Urinary bladder (tissue), 4 donors: ENCODE measurements around the gene CSMD2. TPM values are rescaled to one million over a fixed set of nuclear protein-coding genes. Genes with fewer than 3 reads are reported as not detected.

Experiments used
- DNase-seq: peaks from one replicate; pipeline ENCODE4 v3.0.0-alpha.2; 2015; ENCODE audit errors: extremely low spot score
- H3K27ac ChIP-seq: one replicate; pipeline ENCODE4 v1.5.1; 2013; ENCODE audit warnings: low read depth, mild to moderate bottlenecking, moderate library complexity
- H3K36me3 ChIP-seq: one replicate; pipeline ENCODE4 v1.6.1; 2013; ENCODE audit warnings: mild to moderate bottlenecking, moderate library complexity; ENCODE audit not compliant: insufficient read depth
- H3K4me1 ChIP-seq: one replicate; pipeline ENCODE4 v1.6.1; 2013; ENCODE audit warnings: mild to moderate bottlenecking, moderate library complexity; ENCODE audit not compliant: insufficient read depth
- H3K4me3 ChIP-seq: one replicate; pipeline ENCODE4 v1.5.1; 2013; ENCODE audit warnings: low read depth, low read length
- WGBS: extraction: QIAGEN DNeasy Blood & Tissue Kit; methylation state at CpG from one replicate; pipeline ENCODE4 v1.1.7; 2013; 5-methylcytosine and 5-hydroxymethylcytosine counted together
- polyA plus RNA-seq: library from polyadenylated mRNA; stranded (reverse); fragments of 200-250 nt; gene quantifications from one replicate; pipeline ENCODE4 v1.2.3, GENCODE V29; 2013
- total RNA-seq: library from RNA; depleted of rRNA; stranded (reverse); fragments of >200 nt; gene quantifications from one replicate; pipeline ENCODE4 v1.2.3, GENCODE V29; 2014
- donor health status: healthy with polysubstance abuse.
- donor health status: healthy.

Gene CSMD2
- total and polyA plus RNA-seq, 2 donors, result 0.32 to 0.42 TPM

GRCh38 chr1:33852711-33853110 is 312.3 kb downstream of the CSMD2 start:
- Histone ChIP-seq H3K36me3 (no peaks in the 10 kb centered on the region), H3K27ac (no peak overlapping the region), H3K4me3 (no peak overlapping the region), H3K4me1 (no peaks in the 10 kb centered on the region)
- no peak for DNase-seq

GRCh38 chr1:33850481-33850880 is 314.5 kb downstream of the CSMD2 start:
- Histone ChIP-seq H3K36me3 (no peaks in the 10 kb centered on the region), H3K27ac (no peak overlapping the region), H3K4me1 (no peaks in the 10 kb centered on the region), H3K4me3 (no peak overlapping the region)
- DNase-seq, result no peak
- WGBS, result 94% methylated on average over 1 of the region's 1 CpG

- no peak for DNase-seq
These were observed 315.8 kb downstream of the CSMD2 start for GRCh38 chr1:33849211-33849610.

GRCh38 chr1:33848205-33848937 is 316.7 kb downstream of the CSMD2 start:
- no peaks in the 10 kb centered on the region for H3K4me1 ChIP-seq
- DNase-seq, result no peak
- whole genome bisulfite sequencing, result 52% methylated on average over 4 of the region's 4 CpGs
- H3K36me3 ChIP-seq, result no peaks in the 10 kb centered on the region
- no peak overlapping the region for H3K27ac ChIP-seq
- no peak overlapping the region for H3K4me3 ChIP-seq

More at GRCh38 chr1:33849211-33849610, 315.8 kb downstream of the CSMD2 start:
- no peaks in the 10 kb centered on the region for H3K4me1 ChIP-seq
- 77% methylated on average over 1 of the region's 1 CpG for WGBS
- H3K36me3 ChIP-seq, result no peaks in the 10 kb centered on the region
- H3K27ac ChIP-seq, result no peak overlapping the region
- H3K4me3 ChIP-seq, result no peak overlapping the region

GRCh38 chr1:33846861-33847260 is 318.2 kb downstream of the CSMD2 start:
- Histone ChIP-seq H3K36me3 (no peaks in the 10 kb centered on the region), H3K27ac (no peak overlapping the region), H3K4me3 (no peak overlapping the region), H3K4me1 (no peaks in the 10 kb centered on the region)
- 90% methylated on average over 8 of the region's 8 CpGs for WGBS
- no peak for DNase-seq

- WGBS, result 63% methylated on average over 5 of the region's 5 CpGs
- Histone ChIP-seq H3K36me3 (no peaks in the 10 kb centered on the region), H3K4me3 (no peak overlapping the region), H3K4me1 (no peaks in the 10 kb centered on the region), H3K27ac (no peak overlapping the region)
- no peak for DNase-seq
These were observed 320.9 kb downstream of the CSMD2 start for GRCh38 chr1:33844166-33844565.

- Histone ChIP-seq H3K27ac (no peak overlapping the region), H3K4me1 (no peaks in the 10 kb centered on the region), H3K4me3 (no peak overlapping the region), H3K36me3 (no peaks in the 10 kb centered on the region)
- 89% methylated on average over 5 of the region's 5 CpGs for WGBS
- DNase-seq, result no peak
These were observed 322.7 kb downstream of the CSMD2 start for GRCh38 chr1:33842348-33842747.

GRCh38 chr1:33841494-33841893 is 323.5 kb downstream of the CSMD2 start:
- H3K4me1 ChIP-seq, result no peaks in the 10 kb centered on the region
- H3K27ac ChIP-seq, result no peak overlapping the region
- 55% methylated on average over 1 of the region's 1 CpG for WGBS
- DNase-seq, result no peak
- H3K36me3 ChIP-seq, result no peaks in the 10 kb centered on the region
- no peak overlapping the region for H3K4me3 ChIP-seq

- WGBS, result 84% methylated on average over 3 of the region's 3 CpGs
- DNase-seq, result no peak
- no peaks in the 10 kb centered on the region for H3K4me1 ChIP-seq
- no peak overlapping the region for H3K4me3 ChIP-seq
- no peaks in the 10 kb centered on the region for H3K36me3 ChIP-seq
- no peak overlapping the region for H3K27ac ChIP-seq
These were observed 327.4 kb downstream of the CSMD2 start for GRCh38 chr1:33837635-33838034.

- no peaks in the 10 kb centered on the region for H3K4me1 ChIP-seq
- no peak overlapping the region for H3K4me3 ChIP-seq
- no peak overlapping the region for H3K27ac ChIP-seq
- no peak for DNase-seq
- H3K36me3 ChIP-seq, result no peaks in the 10 kb centered on the region
- WGBS, result 94% methylated on average over 4 of the region's 4 CpGs
These were observed 328.1 kb downstream of the CSMD2 start for GRCh38 chr1:33836911-33837310.

- no peaks in the 10 kb centered on the region for H3K4me1 ChIP-seq
- DNase-seq, result no peak
- no peak overlapping the region for H3K27ac ChIP-seq
- WGBS, result 87% methylated on average over 5 of the region's 5 CpGs
- no peak overlapping the region for H3K4me3 ChIP-seq
- H3K36me3 ChIP-seq, result no peaks in the 10 kb centered on the region
These were observed 336.4 kb downstream of the CSMD2 start for GRCh38 chr1:33828654-33829053.

GRCh38 chr1:33828059-33828458 is 337.0 kb downstream of the CSMD2 start:
- H3K4me3 ChIP-seq, result no peak overlapping the region
- H3K27ac ChIP-seq, result no peak overlapping the region
- no peaks in the 10 kb centered on the region for H3K36me3 ChIP-seq
- 54% methylated on average over 5 of the region's 5 CpGs for WGBS
- no peaks in the 10 kb centered on the region for H3K4me1 ChIP-seq
- DNase-seq, result no peak

- DNase-seq, result no peak
- H3K4me1 ChIP-seq, result no peaks in the 10 kb centered on the region
- H3K27ac ChIP-seq, result no peak overlapping the region
- H3K36me3 ChIP-seq, result no peaks in the 10 kb centered on the region
- H3K4me3 ChIP-seq, result no peak overlapping the region
- WGBS, result 90% methylated on average over 5 of the region's 5 CpGs
These were observed 338.3 kb downstream of the CSMD2 start for GRCh38 chr1:33826711-33827110.

- DNase-seq, result no peak
- no peak overlapping the region for H3K27ac ChIP-seq
- H3K4me3 ChIP-seq, result no peak overlapping the region
- H3K4me1 ChIP-seq, result no peaks in the 10 kb centered on the region
- H3K36me3 ChIP-seq, result no peaks in the 10 kb centered on the region
These were observed 338.7 kb downstream of the CSMD2 start for GRCh38 chr1:33826311-33826710.

GRCh38 chr1:33825506-33825905 is 339.5 kb downstream of the CSMD2 start:
- Histone ChIP-seq H3K4me3 (no peak overlapping the region), H3K27ac (no peak overlapping the region), H3K36me3 (no peaks in the 10 kb centered on the region), H3K4me1 (no peaks in the 10 kb centered on the region)
- DNase-seq, result no peak
- 75% methylated on average over 10 of the region's 10 CpGs for WGBS
